ENCODE results near the gene RASA3. TPM values are rescaled to one million over a fixed set of nuclear protein-coding genes. Genes with fewer than 3 reads are reported as not detected.

RASA3 gene
- total and polyA plus RNA-seq, 2 donors (not counting 3 experiments of a cell fraction or from before 2014, with no cell fraction given): 26.5 to 53.8 TPM

GRCh38 chr13:114046431-114046975 is 85.9 kb downstream of the RASA3 start:
- peaks cover 3% of the 10 kb centered on the region for H4K20me1 ChIP-seq (replicated peaks; ENCODE audit: control insufficient read depth, extremely low read depth, insufficient read depth, low read length)
- no peak overlapping the region for H2AFZ ChIP-seq (ENCODE audit: low read depth, low read length)
- no peak overlapping the region for H3K9ac ChIP-seq (replicated peaks; ENCODE audit: extremely low read depth, insufficient read depth, low read length)
- H3K4me3 ChIP-seq (replicated peaks in 1 of 3; ENCODE audit: insufficient read depth in 1 of 3, low read depth in 1 of 3, low read length in 3 of 3): no peak overlapping the region
- peaks cover 0 to 18% of the 10 kb centered on the region in 2 experiments for H3K36me3 ChIP-seq (ENCODE audit: control insufficient read depth in 2 of 2, extremely low read depth in 1 of 2, insufficient read depth in 2 of 2, low read length in 2 of 2)
- H3K9me1 ChIP-seq (replicated peaks; ENCODE audit: control insufficient read depth, extremely low read depth, insufficient read depth, low read length): no peaks in the 10 kb centered on the region
- no peak overlapping the region for H3K27ac ChIP-seq (ENCODE audit: insufficient read depth, low read depth, low read length)
- intact Hi-C loops (cut with micrococcal nuclease) (no loop called here), dilution Hi-C loops (cut with MboI; ENCODE audit: extremely low pct_ligation_motif_present, low sequenced_read_pairs) (no loop called here)
- no peaks in the 10 kb centered on the region for H3K27me3 ChIP-seq (ENCODE audit: control insufficient read depth in 2 of 2, insufficient read depth in 2 of 2, low read length in 2 of 2)
- no peaks in the 10 kb centered on the region for H3K9me3 ChIP-seq (replicated peaks; ENCODE audit: control insufficient read depth, insufficient read depth, low read length)
- ChIA-PET POLR2A (no interaction called here), CTCF (interaction anchor here (1.2 kb wide), 1 partner anchor 10 kb away, joined by 3 read pairs; no protein-coding TSS in a partner anchor)
- no TSS peak for BruUV-seq (replicated peaks)
- DNase-seq (ENCODE audit: low read depth, low spot score): no peak
- no peak for FAIRE-seq
- H3K79me2 ChIP-seq (ENCODE audit: control insufficient read depth, insufficient read depth, low read length): peaks cover 69% of the 10 kb centered on the region
- no peaks in the 10 kb centered on the region for H3K4me1 ChIP-seq (ENCODE audit: control insufficient read depth, extremely low read depth, insufficient read depth, low read length)
- TF ChIP-seq POLR2A (IDR thresholded peaks at IDR 0.05; ENCODE audit: low read depth, low read length) (no peak), MAX (IDR thresholded peaks at IDR 0.05; ENCODE audit: insufficient read depth, insufficient read length) (no peak), MYC (IDR thresholded peaks at IDR 0.05; ENCODE audit: low read depth, low read length) (no peak), FOS (IDR thresholded peaks at IDR 0.05; ENCODE audit: borderline replicate concordance, insufficient read depth, low read length) (no peak), EZH2 (IDR thresholded peaks at IDR 0.05; ENCODE audit: borderline replicate concordance, low read depth, low read length, severe bottlenecking) (no peak), GATA2 (IDR thresholded peaks at IDR 0.05; ENCODE audit: insufficient read depth, insufficient read length, low read depth, low read length) (no peak), JUN (IDR thresholded peaks at IDR 0.05; ENCODE audit: borderline replicate concordance, insufficient read depth, insufficient read length, low read depth) (no peak), CTCF (IDR thresholded peaks at IDR 0.05; ENCODE audit: extremely low read depth in 1 of 2, insufficient read depth in 1 of 2, low read depth in 1 of 2, low read length in 2 of 2) (no peak), POLR2AphosphoS5 (IDR thresholded peaks at IDR 0.05; ENCODE audit: insufficient read depth, low read depth, low read length) (no peak)
- no peak overlapping the region for H3K4me2 ChIP-seq (ENCODE audit: insufficient read depth, low read length)

All from endothelial cell of umbilical vein (primary cell).